Heart left ventricle (tissue), 13 donors: ENCODE measurements around the gene STX16.

Source experiments
- CTCF ChIP-seq, 12 donors: fragments of 200-600 bp; sonication (generic) in 4 of 12; IDR thresholded peaks; one replicate each; pipeline versions ENCODE4 v1.5.0 to v1.8.0; 2018 to 2022; ENCODE audit warnings: antibody characterized with exemption in 12 of 12, mild to moderate bottlenecking in 5 of 12
- POLR2A ChIP-seq, 2 donors: fragments of 450-650 bp; IDR thresholded peaks; one replicate each; pipeline ENCODE4 v1.6.1; 2017; ENCODE audit warnings: antibody characterized with exemption in 2 of 2, mild to moderate bottlenecking in 2 of 2, moderate library complexity in 2 of 2
- donor health status: ischemic (EF 13 %, LVEDD 7.1; RV severe dilation, severe dysfunction).
- donor health status: DM: no; HTN: yes; CAD: no.
- donor health status: DM: no; HTN: no; CAD: no.
- donor health status: ischemic (EF 25% LVEDD 6.9; RV normal size, moderate dysfunction).
- donor health status: ischemic (EF 25% LVEDD 5.7; RV mildly dilated, moderate dysfunction).
- donor health status: ischemic (EF 35%, LVEDD 5.7; RV mildly dilated, moderate dysfunction).
- donor health status: nonischemic (EF 11% LVEDD 7.7; RV severe dilation, severe dysfunction).
- donor health status: DM: yes; HTN: yes; CAD: no.
- donor health status: PGD.
- donor health status: ischemic (EF 29% LVEDD 5.4; RV normal size, mild dysfunction).
- donor health status: nonischemic (EF 23%, LVEDD 6.1; RV moderate dilation, normal function).

DNA sequence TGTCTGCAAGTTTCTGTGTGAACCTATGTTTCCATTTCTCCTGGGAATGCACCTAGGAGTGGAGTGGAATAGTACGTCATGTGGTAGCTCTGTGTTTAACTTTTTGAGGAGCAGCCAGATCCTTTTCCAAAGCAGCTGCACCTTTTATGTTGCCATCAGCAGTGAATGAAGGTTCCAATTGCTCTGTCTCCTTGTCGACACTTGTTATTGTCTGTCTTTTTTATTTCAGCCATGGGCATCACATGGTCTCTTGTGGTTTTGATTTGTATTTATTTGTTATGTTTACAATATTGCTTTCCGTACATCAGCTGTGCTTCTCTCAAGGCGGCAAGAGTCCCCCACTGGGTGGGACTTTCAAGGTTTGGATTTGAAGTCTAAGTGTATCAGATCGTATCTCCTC is 33.9 kb upstream of the STX16 start:
- TF ChIP-seq CTCF (IDR thresholded peaks at IDR 0.05) (no peak), POLR2A (IDR thresholded peaks at IDR 0.05) (no peak)
